Cardiac muscle cell (in vitro differentiated cells and primary cell): ENCODE data around the gene NDST1. TPM values are rescaled to one million over a fixed set of nuclear protein-coding genes. Genes with fewer than 3 reads are reported as not detected.

Experiments used
- DNase-seq, 2 donors: peaks; one replicate each; pipeline versions ENCODE4 v3.0.0 to v3.0.0-alpha.2; 2010 to 2017; ENCODE audit warnings: low read depth in 1 of 2, low spot score in 1 of 2
- H3K27ac ChIP-seq: fragments of 200-600 bp; sonication (generic); 2 replicates; pipeline ENCODE4 v1.5.1; 2016
- H3K27me3 ChIP-seq: fragments of 200-600 bp; sonication (generic); 2 replicates; pipeline ENCODE4 v1.6.0; 2016; ENCODE audit warnings: control low read depth
- H3K36me3 ChIP-seq: fragments of 200-600 bp; sonication (generic); 2 replicates; pipeline ENCODE4 v1.5.1; 2016; ENCODE audit warnings: control low read depth
- H3K4me1 ChIP-seq: fragments of 200-600 bp; sonication (generic); 2 replicates; pipeline ENCODE4 v1.8.1; 2017; ENCODE audit warnings: low read depth, mild to moderate bottlenecking, mixed run types
- H3K4me3 ChIP-seq: fragments of 200-600 bp; sonication (generic); 2 replicates; pipeline ENCODE4 v1.5.1; 2016; ENCODE audit warnings: mild to moderate bottlenecking
- H3K9me3 ChIP-seq: fragments of 200-600 bp; sonication (generic); 2 replicates; pipeline ENCODE4 v1.5.1; 2017; ENCODE audit warnings: low read depth, mild to moderate bottlenecking, control low read depth
- CTCF ChIP-seq: IDR thresholded peaks from 2 replicates; pipeline ENCODE4 v1.5.1; 2012; ENCODE audit warnings: low read depth, mild to moderate bottlenecking, low read length
- polyA plus RNA-seq: library from polyadenylated mRNA; unstranded; fragments of >200 nt; fragmentation: Nextera tagmentation; extraction: Ambion mirVana; gene quantifications from 2 replicates; pipeline ENCODE4 v1.2.1, GENCODE V29; 2016
- total RNA-seq: library from RNA; depleted of rRNA; stranded (reverse); fragments of >200 nt; gene quantifications from 2 replicates; pipeline ENCODE4 v1.2.3, GENCODE V29; 2016

NDST1 gene
- total and polyA plus RNA-seq, 2 experiments from 2014 or later: 26.6 to 97.6 TPM

GRCh38 chr5:150565868-150566267 lies 57.9 kb downstream of the NDST1 start:
- TF ChIP-seq CTCF: no peak

GRCh38 chr5:150567031-150567717 lies 59.2 kb downstream of the NDST1 start:
- H3K9me3 ChIP-seq: no peaks in the 10 kb centered on the region
- H3K4me1 ChIP-seq: no peaks in the 10 kb centered on the region
- H3K4me3 ChIP-seq: no peak overlapping the region
- no peak for TF ChIP-seq CTCF
- H3K36me3 ChIP-seq: no peaks in the 10 kb centered on the region
- DNase-seq: peak in 1 of 2 donors; percentile 96
- no peak overlapping the region for H3K27ac ChIP-seq
- H3K27me3 ChIP-seq: no peaks in the 10 kb centered on the region

More at GRCh38 chr5:150565868-150566267, 57.9 kb downstream of the NDST1 start:
- Histone ChIP-seq H3K27me3 (no peaks in the 10 kb centered on the region), H3K27ac (no peak overlapping the region), H3K4me3 (no peak overlapping the region), H3K4me1 (no peaks in the 10 kb centered on the region), H3K36me3 (no peaks in the 10 kb centered on the region), H3K9me3 (no peaks in the 10 kb centered on the region)
- no peak for DNase-seq

GRCh38 chr5:150568663-150569062 lies 60.7 kb downstream of the NDST1 start:
- no peak for DNase-seq
- Histone ChIP-seq H3K27ac (no peak overlapping the region), H3K36me3 (no peaks in the 10 kb centered on the region), H3K4me1 (no peaks in the 10 kb centered on the region), H3K4me3 (no peak overlapping the region), H3K9me3 (no peaks in the 10 kb centered on the region), H3K27me3 (no peaks in the 10 kb centered on the region)
- TF ChIP-seq CTCF: no peak

GRCh38 chr5:150570333-150570732 lies 62.4 kb downstream of the NDST1 start:
- Histone ChIP-seq H3K27ac (no peak overlapping the region), H3K4me1 (no peaks in the 10 kb centered on the region), H3K9me3 (no peaks in the 10 kb centered on the region), H3K27me3 (no peaks in the 10 kb centered on the region), H3K4me3 (no peak overlapping the region), H3K36me3 (no peaks in the 10 kb centered on the region)
- TF ChIP-seq CTCF: no peak
- no peak for DNase-seq

GRCh38 chr5:150571836-150572235 lies 63.9 kb downstream of the NDST1 start:
- Histone ChIP-seq H3K9me3 (no peaks in the 10 kb centered on the region), H3K27me3 (no peaks in the 10 kb centered on the region), H3K4me1 (no peaks in the 10 kb centered on the region), H3K4me3 (no peak overlapping the region), H3K36me3 (no peaks in the 10 kb centered on the region), H3K27ac (no peak overlapping the region)
- TF ChIP-seq CTCF: no peak
- no peak for DNase-seq

- Histone ChIP-seq H3K4me1 (no peaks in the 10 kb centered on the region), H3K4me3 (no peak overlapping the region), H3K27me3 (no peaks in the 10 kb centered on the region), H3K9me3 (no peaks in the 10 kb centered on the region), H3K36me3 (no peaks in the 10 kb centered on the region), H3K27ac (no peak overlapping the region)
- no peak for TF ChIP-seq CTCF
- DNase-seq: no peak
Observed at GRCh38 chr5:150573216-150573615, 65.3 kb downstream of the NDST1 start.
